Neural crest cell (in vitro differentiated cells): ENCODE measurements around the gene ABCD4. TPM values are rescaled to one million over a fixed set of nuclear protein-coding genes. Genes with fewer than 3 reads are reported as not detected.

ENCODE experiments used
- DNase-seq: peaks from one replicate; pipeline ENCODE4 v3.0.0; 2021; ENCODE audit warnings: low read depth, mixed read lengths, low spot score
- H3K27ac Mint-ChIP-seq: one replicate; pipeline ENCODE4 v1.8.0; 2021; ENCODE audit warnings: mild to moderate bottlenecking, mixed read lengths; ENCODE audit not compliant: unreplicated experiment
- H3K27me3 Mint-ChIP-seq: 2 replicates; pipeline ENCODE4 v1.8.0; 2021; ENCODE audit warnings: low read depth, mild to moderate bottlenecking, mixed read lengths
- H3K36me3 Mint-ChIP-seq: 2 replicates; pipeline ENCODE4 v1.8.0; 2021; ENCODE audit warnings: low read depth, mild to moderate bottlenecking, mixed read lengths
- H3K4me1 Mint-ChIP-seq: 2 replicates; pipeline ENCODE4 v1.8.0; 2021; ENCODE audit warnings: mixed read lengths
- H3K4me3 Mint-ChIP-seq: one replicate; pipeline ENCODE4 v1.8.0; 2021; ENCODE audit warnings: mild to moderate bottlenecking, mixed read lengths
- H3K9me3 Mint-ChIP-seq: 2 replicates; pipeline ENCODE4 v1.8.0; 2021; ENCODE audit warnings: mixed read lengths
- total RNA-seq: library from RNA; stranded (reverse); gene quantifications from 2 replicates; pipeline ENCODE4 v1.2.1, GENCODE V29; 2021
- TF ChIP-seq, protein P1 (sequence below): fragments of 200-600 bp; sonication (generic); conservative IDR thresholded peaks from 2 replicates; pipeline ENCODE4 v1.5.0; 2021; ENCODE audit warnings: antibody characterized with exemption, mild to moderate bottlenecking

ABCD4 gene
- total RNA-seq, 1 donor from 2014 or later, result 98.8 TPM

DNA sequence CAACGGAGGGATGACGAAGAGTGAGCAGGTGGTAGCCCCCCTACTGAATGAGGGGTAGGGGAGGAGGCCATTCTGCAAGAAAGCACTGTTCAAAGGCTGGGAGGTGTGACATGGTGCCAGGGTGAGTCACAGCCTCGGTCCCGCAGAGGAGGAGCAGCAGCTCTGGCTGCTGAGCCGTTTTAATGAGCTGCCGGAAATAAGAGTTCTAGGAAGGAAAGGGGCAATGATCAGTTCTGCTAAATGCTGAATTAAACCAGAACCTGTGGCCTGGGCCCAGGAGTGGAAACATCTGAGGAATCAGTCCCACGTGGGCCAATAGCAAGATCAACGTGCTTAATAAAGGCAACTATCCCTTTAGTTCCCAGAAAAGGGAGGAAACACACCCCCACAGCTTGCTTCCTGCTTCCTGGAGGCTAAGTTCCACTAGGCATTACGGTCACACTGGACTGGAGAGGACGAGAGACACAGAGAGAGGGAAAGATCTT lies 3.6 kb downstream of the ABCD4 start:
- TF ChIP-seq, protein P1, sequence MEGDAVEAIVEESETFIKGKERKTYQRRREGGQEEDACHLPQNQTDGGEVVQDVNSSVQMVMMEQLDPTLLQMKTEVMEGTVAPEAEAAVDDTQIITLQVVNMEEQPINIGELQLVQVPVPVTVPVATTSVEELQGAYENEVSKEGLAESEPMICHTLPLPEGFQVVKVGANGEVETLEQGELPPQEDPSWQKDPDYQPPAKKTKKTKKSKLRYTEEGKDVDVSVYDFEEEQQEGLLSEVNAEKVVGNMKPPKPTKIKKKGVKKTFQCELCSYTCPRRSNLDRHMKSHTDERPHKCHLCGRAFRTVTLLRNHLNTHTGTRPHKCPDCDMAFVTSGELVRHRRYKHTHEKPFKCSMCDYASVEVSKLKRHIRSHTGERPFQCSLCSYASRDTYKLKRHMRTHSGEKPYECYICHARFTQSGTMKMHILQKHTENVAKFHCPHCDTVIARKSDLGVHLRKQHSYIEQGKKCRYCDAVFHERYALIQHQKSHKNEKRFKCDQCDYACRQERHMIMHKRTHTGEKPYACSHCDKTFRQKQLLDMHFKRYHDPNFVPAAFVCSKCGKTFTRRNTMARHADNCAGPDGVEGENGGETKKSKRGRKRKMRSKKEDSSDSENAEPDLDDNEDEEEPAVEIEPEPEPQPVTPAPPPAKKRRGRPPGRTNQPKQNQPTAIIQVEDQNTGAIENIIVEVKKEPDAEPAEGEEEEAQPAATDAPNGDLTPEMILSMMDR, result no peak
- H3K9me3 Mint-ChIP-seq, result no peaks in the 10 kb centered on the region
- DNase-seq, result no peak
- peaks cover 7% of the 10 kb centered on the region for H3K36me3 Mint-ChIP-seq
- peak overlapping the region; percentile 45 for H3K4me3 Mint-ChIP-seq
- peaks cover 29% of the 10 kb centered on the region for H3K4me1 Mint-ChIP-seq
- H3K27ac Mint-ChIP-seq, result peak overlapping the region; percentile 32
- H3K27me3 Mint-ChIP-seq, result no peaks in the 10 kb centered on the region

- Mint-ChIP-seq H3K4me3 (no peak overlapping the region), H3K9me3 (no peaks in the 10 kb centered on the region), H3K27me3 (no peaks in the 10 kb centered on the region), H3K27ac (no peak overlapping the region), H3K36me3 (peaks cover 7% of the 10 kb centered on the region), H3K4me1 (peaks cover 26% of the 10 kb centered on the region)
- DNase-seq, result no peak
- TF ChIP-seq, protein P1, result no peak
Observed at GRCh38 chr14:74297986-74298385, 4.7 kb downstream of the ABCD4 start.

- H3K4me3 Mint-ChIP-seq, result no peak overlapping the region
- TF ChIP-seq, protein P1, result no peak
- H3K4me1 Mint-ChIP-seq, result peaks cover 11% of the 10 kb centered on the region
- no peaks in the 10 kb centered on the region for H3K9me3 Mint-ChIP-seq
- H3K27ac Mint-ChIP-seq, result peak overlapping the region; percentile 27
- peaks cover 7% of the 10 kb centered on the region for H3K36me3 Mint-ChIP-seq
- no peak for DNase-seq
- no peaks in the 10 kb centered on the region for H3K27me3 Mint-ChIP-seq
Observed at GRCh38 chr14:74296037-74296467, 6.7 kb downstream of the ABCD4 start.

DNA sequence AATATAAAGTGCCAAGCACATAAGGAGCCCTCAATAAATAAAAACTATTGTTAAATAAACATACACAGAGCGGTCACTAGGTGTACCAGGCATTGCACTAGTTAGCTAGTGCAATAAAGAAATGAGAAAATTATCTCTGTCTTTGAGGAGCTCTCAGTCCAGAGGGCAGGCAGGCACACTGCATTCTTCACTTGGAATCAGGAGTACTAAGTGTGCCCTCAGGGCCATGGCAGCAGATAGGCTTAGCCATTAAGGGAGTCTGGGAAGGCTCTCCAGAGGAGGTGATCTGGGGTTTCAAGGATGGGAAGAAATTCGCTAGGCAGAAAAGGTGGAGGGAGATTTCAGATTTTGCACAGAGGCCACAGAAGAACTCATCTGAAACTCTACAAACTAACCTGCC lies 9.1 kb downstream of the ABCD4 start:
- Mint-ChIP-seq H3K27me3 (no peaks in the 10 kb centered on the region), H3K9me3 (no peaks in the 10 kb centered on the region), H3K36me3 (peaks cover 3% of the 10 kb centered on the region), H3K4me3 (no peak overlapping the region), H3K4me1 (peaks cover under 1% of the 10 kb centered on the region), H3K27ac (peak overlapping the region; percentile 62)
- TF ChIP-seq, protein P1, result no peak
- no peak for DNase-seq

DNA sequence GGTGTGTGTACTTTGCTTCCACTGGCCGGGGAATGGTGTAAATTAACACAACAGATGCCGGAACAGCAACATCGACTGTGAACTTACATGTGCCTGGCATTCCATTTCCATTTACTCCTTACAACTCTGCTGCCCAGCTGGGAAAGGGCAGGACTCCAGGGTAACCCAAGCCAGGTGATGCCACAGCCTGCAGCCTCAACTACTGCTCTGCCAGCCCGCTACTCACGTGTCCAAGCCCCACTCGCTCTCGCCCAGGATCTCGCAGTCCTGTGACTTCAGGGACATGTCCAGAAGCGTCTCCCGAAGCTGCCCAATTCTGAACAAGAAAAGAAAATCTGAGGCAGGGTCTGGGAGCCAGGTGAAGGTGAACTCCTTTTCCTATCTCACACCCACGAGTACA lies 10.7 kb downstream of the ABCD4 start:
- H3K4me3 Mint-ChIP-seq, result no peak overlapping the region
- TF ChIP-seq, protein P1, result no peak
- peaks cover 3% of the 10 kb centered on the region for H3K36me3 Mint-ChIP-seq
- H3K27ac Mint-ChIP-seq, result peak overlapping the region; percentile 43
- no peaks in the 10 kb centered on the region for H3K27me3 Mint-ChIP-seq
- no peak for DNase-seq
- no peaks in the 10 kb centered on the region for H3K4me1 Mint-ChIP-seq
- H3K9me3 Mint-ChIP-seq, result no peaks in the 10 kb centered on the region
